H1 (cell line): ENCODE results near the gene ARL5C.

ENCODE experiments used
- CTCF ChIP-seq, 3 experiments: IDR thresholded peaks; 1 replicate in 2 of 3; 2 replicates in 1 of 3; pipeline versions ENCODE4 v1.5.1 to v1.6.1; 2011; ENCODE audit warnings: low read length in 3 of 3, mild to moderate bottlenecking in 3 of 3, inconsistent platforms in 2 of 3, low read depth in 1 of 3, moderate library complexity in 1 of 3; ENCODE audit not compliant: insufficient read depth in 1 of 3; ENCODE audit errors: control extremely low read depth in 1 of 3
- EGR1 ChIP-seq: IDR thresholded peaks from 2 replicates; pipeline ENCODE4 v1.6.1; 2011; ENCODE audit warnings: low read depth, low read length, borderline replicate concordance
- EP300 ChIP-seq, 2 experiments: IDR thresholded peaks; 1 replicate in 1 of 2; 2 replicates in 1 of 2; pipeline ENCODE4 v1.6.1; 2011 to 2012; ENCODE audit warnings: low read depth in 2 of 2, low read length in 2 of 2, mild to moderate bottlenecking in 2 of 2, borderline replicate concordance in 1 of 2, inconsistent platforms in 1 of 2, moderate library complexity in 1 of 2
- SP1 ChIP-seq: IDR thresholded peaks from 2 replicates; pipeline ENCODE4 v1.6.1; 2011; ENCODE audit warnings: low read depth, low read length

- TF ChIP-seq EP300 (IDR thresholded peaks at IDR 0.05; ENCODE audit: borderline replicate concordance in 1 of 2, low read depth in 2 of 2, low read length in 2 of 2), result no peak
- no peak for TF ChIP-seq CTCF (IDR thresholded peaks at IDR 0.05; ENCODE audit: control extremely low read depth in 1 of 3, insufficient read depth in 1 of 3, low read depth in 1 of 3, low read length in 3 of 3)
- TF ChIP-seq EGR1, result no peak
- TF ChIP-seq SP1, result no peak
Measured at GRCh38 chr17:39141294-39141693, 24.7 kb downstream of the ARL5C start.
